Right lobe of liver (tissue), 4 donors: ENCODE measurements around the gene MRRF.

Experiments
- POLR2A ChIP-seq: fragments of 450-650 bp; IDR thresholded peaks from one replicate; pipeline ENCODE4 v1.6.1; 2017; ENCODE audit warnings: antibody characterized with exemption, mild to moderate bottlenecking
- TF ChIP-seq, protein P1 (sequence below), 4 donors: fragments of 200-600 bp in 3 of 4; fragments of 450-650 bp in 1 of 4; IDR thresholded peaks; one replicate each; pipeline versions ENCODE4 v1.5.1 to v1.8.0; 2016 to 2022; ENCODE audit warnings: antibody characterized with exemption in 4 of 4, mild to moderate bottlenecking in 2 of 4
- donor health status: DM: no; HTN: no; CAD: no.
- donor health status: DM: no; HTN: no; CAD: no.
- donor health status: DM: no; HTN: yes; CAD: no.

DNA sequence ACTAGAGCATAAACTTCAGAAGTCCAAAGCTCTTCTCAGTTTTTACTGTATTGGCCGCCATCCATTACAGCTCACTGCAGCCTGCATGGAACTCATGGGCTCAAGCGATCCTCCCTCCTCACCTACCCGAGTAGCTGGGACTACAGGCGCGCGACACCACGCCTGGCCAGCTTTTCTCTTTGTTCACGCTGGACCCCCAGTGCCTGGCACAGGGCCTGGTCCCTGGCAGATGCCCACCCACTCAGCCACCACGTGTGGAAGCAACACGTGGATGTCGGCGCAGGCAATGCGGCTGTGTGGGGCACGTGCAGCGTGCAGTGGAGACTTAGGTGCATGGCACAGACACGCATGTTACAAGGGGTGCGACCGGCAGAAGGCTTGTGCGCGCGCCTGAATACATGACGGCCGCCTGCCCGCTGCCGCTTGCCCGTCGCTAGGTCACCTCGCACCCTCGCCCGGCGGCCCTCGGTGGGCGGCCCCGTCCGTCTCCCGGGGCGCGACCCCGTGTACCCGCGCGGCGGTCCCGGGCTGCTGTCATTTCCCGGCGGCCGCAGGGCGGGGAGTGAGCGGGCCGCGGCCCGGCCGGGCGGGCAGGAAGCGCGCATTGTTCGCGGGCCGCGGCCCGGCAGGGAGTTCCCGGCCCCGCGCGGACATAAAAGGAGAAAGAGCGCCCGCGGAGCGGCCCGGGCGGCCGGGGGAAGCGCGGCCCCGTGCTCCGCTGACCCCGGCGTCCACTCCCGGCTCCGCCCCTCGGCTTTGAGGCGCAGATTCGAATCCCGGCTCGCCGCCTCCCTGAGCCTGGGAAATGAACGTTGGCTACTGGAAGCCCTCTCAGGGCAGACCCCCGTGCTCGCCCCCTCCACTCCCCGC lies 82.0 kb downstream of the MRRF start:
- TF ChIP-seq, protein P1, sequence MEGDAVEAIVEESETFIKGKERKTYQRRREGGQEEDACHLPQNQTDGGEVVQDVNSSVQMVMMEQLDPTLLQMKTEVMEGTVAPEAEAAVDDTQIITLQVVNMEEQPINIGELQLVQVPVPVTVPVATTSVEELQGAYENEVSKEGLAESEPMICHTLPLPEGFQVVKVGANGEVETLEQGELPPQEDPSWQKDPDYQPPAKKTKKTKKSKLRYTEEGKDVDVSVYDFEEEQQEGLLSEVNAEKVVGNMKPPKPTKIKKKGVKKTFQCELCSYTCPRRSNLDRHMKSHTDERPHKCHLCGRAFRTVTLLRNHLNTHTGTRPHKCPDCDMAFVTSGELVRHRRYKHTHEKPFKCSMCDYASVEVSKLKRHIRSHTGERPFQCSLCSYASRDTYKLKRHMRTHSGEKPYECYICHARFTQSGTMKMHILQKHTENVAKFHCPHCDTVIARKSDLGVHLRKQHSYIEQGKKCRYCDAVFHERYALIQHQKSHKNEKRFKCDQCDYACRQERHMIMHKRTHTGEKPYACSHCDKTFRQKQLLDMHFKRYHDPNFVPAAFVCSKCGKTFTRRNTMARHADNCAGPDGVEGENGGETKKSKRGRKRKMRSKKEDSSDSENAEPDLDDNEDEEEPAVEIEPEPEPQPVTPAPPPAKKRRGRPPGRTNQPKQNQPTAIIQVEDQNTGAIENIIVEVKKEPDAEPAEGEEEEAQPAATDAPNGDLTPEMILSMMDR (IDR thresholded peaks at IDR 0.05) = no peak
- no peak for TF ChIP-seq POLR2A
